PC-9 (cell line): Measurements from ENCODE around the gene B3GNT5. TPM values are rescaled to one million over a fixed set of nuclear protein-coding genes. Genes with fewer than 3 reads are reported as not detected.

Experiments used
- BruUV-seq: library from RNA; stranded (reverse); fragments of 400-500 nt; replicated peaks from 2 replicates; lab custom pipeline; 2021; lab: Mats Ljungman, UMichigan
- CTCF ChIA-PET: fragments of 300-600 bp; sonication (Branson Sonifier 250); formaldehyde crosslinking; loops from one replicate; lab custom pipeline; 2022; ENCODE audit warnings: antibody characterized with exemption; lab: Charles Lee
- POLR2A ChIA-PET: fragments of 300-600 bp; sonication (Branson Sonifier 250); formaldehyde crosslinking; loops from one replicate; lab custom pipeline; 2022; ENCODE audit warnings: antibody characterized with exemption; ENCODE audit not compliant: unreplicated experiment; lab: Charles Lee
- DNase-seq, 2 experiments: peaks; one replicate each; pipeline versions ENCODE4 v3.0.0 to v3.0.0-alpha.2; 2015 to 2022; ENCODE audit warnings: mixed read lengths in 1 of 2
- H2AFZ ChIP-seq: fragments of 200-600 bp; sonication (generic); 2 replicates; pipeline ENCODE4 v1.8.1; 2017; ENCODE audit warnings: antibody characterized with exemption
- H3F3A ChIP-seq: fragments of 200-600 bp; sonication (generic); 2 replicates; pipeline ENCODE4 v1.8.1; 2017; ENCODE audit warnings: antibody characterized with exemption, mild to moderate bottlenecking, low read depth; ENCODE audit not compliant: insufficient read depth
- H3K27ac ChIP-seq: fragments of 200-600 bp; sonication (generic); 2 replicates; pipeline ENCODE4 v1.6.1; 2016; ENCODE audit warnings: mixed run types
- H3K27me3 ChIP-seq: fragments of 200-600 bp; sonication (generic); 2 replicates; pipeline ENCODE4 v1.6.1; 2016; ENCODE audit warnings: low read depth, mixed run types; ENCODE audit not compliant: insufficient read depth
- H3K36me3 ChIP-seq: fragments of 200-600 bp; sonication (generic); 2 replicates; pipeline ENCODE4 v1.6.1; 2016; ENCODE audit warnings: low read depth, mixed run types
- H3K4me1 ChIP-seq: fragments of 200-600 bp; sonication (generic); replicated peaks from 2 replicates; pipeline ENCODE4 v1.6.1; 2016; ENCODE audit warnings: mixed run types; ENCODE audit not compliant: insufficient read depth
- H3K4me2 ChIP-seq: fragments of 200-600 bp; sonication (generic); 2 replicates; pipeline ENCODE4 v1.6.1; 2017; ENCODE audit warnings: mixed run types
- H3K4me3 ChIP-seq: fragments of 200-600 bp; sonication (generic); 2 replicates; pipeline ENCODE4 v1.6.1; 2016; ENCODE audit warnings: mixed run types
- H3K79me2 ChIP-seq: fragments of 200-600 bp; sonication (generic); 2 replicates; pipeline ENCODE4 v1.6.1; 2017; ENCODE audit warnings: low read depth, mixed run types
- H3K9me2 ChIP-seq: fragments of 200-600 bp; sonication (generic); 2 replicates; pipeline ENCODE4 v1.8.1; 2017; ENCODE audit warnings: mild to moderate bottlenecking; ENCODE audit not compliant: insufficient read depth
- H3K9me3 ChIP-seq: fragments of 200-600 bp; sonication (generic); 2 replicates; pipeline ENCODE4 v1.8.1; 2016; ENCODE audit warnings: low read depth; ENCODE audit not compliant: insufficient read depth
- H4K20me1 ChIP-seq: fragments of 200-600 bp; sonication (generic); 2 replicates; pipeline ENCODE4 v1.8.1; 2017; ENCODE audit not compliant: insufficient read depth
- CTCF ChIP-seq: fragments of 200-600 bp; sonication (generic); conservative IDR thresholded peaks from 2 replicates; pipeline ENCODE4 v1.6.1; 2017; ENCODE audit warnings: mixed run types, antibody characterized with exemption, mild to moderate bottlenecking, moderate library complexity
- EZH2 ChIP-seq: fragments of 200-600 bp; sonication (generic); IDR thresholded peaks from 2 replicates; pipeline ENCODE4 v1.8.0; 2017; ENCODE audit warnings: antibody characterized with exemption, low read depth
- intact Hi-C: fragments of 100-400 bp; cut with micrococcal nuclease; formaldehyde crosslinking; loops from one replicate; pipeline ENCODE4 v1.10.0; 2022; ENCODE audit not compliant: unreplicated experiment
- total RNA-seq: library from RNA; stranded (reverse); gene quantifications from 2 replicates; pipeline ENCODE4 v1.2.3, GENCODE V29; 2021

Gene B3GNT5
- total RNA-seq, 1 experiment from 2014 or later: 30.7 TPM

GRCh38 chr3:183303690-183304089, 50.6 kb downstream of the B3GNT5 start:
- Histone ChIP-seq H3K9me2 (no peaks in the 10 kb centered on the region), H3K27me3 (no peaks in the 10 kb centered on the region), H2AFZ (no peak overlapping the region; the same call in 1 of the 2 replicates), H3K4me1 (peaks cover 71% of the 10 kb centered on the region), H3K4me2 (peak overlapping the region; percentile 44), H3K4me3 (no peak overlapping the region), H4K20me1 (no peaks in the 10 kb centered on the region), H3K27ac (peak overlapping the region; percentile 68), H3K9me3 (no peaks in the 10 kb centered on the region), H3F3A (peaks cover 36% of the 10 kb centered on the region), H3K79me2 (no peaks in the 10 kb centered on the region), H3K36me3 (no peaks in the 10 kb centered on the region)
- POLR2A ChIA-PET: interaction anchor here (0.6 kb wide), 1 partner anchor 13 kb away, joined by 7 read pairs; no protein-coding TSS in a partner anchor
- peak in 1 of 2 experiments; percentile 55 for DNase-seq
- CTCF ChIA-PET: interaction anchor here (0.6 to 0.7 kb wide), 3 partner anchors 13 to 226 kb away, joined by 3 to 4 read pairs (median 3); partner anchors contain the start of gene LAMP3
- TF ChIP-seq EZH2 (no peak), CTCF (no peak)
- intact Hi-C loops: no loop called here
- BruUV-seq: no TSS peak

GRCh38 chr3:183306798-183307671, 54.0 kb downstream of the B3GNT5 start:
- H2AFZ ChIP-seq: peak overlapping the region; percentile 68
- peak overlapping the region; percentile 94 for H3K27ac ChIP-seq
- H3K4me2 ChIP-seq: peak overlapping the region; percentile 74
- H3K27me3 ChIP-seq: no peaks in the 10 kb centered on the region
- H3K36me3 ChIP-seq: no peaks in the 10 kb centered on the region
- H3F3A ChIP-seq: peaks cover 39% of the 10 kb centered on the region
- no peaks in the 10 kb centered on the region for H3K9me3 ChIP-seq
- CTCF ChIA-PET: interaction anchor here (0.6 to 1.3 kb wide), 4 partner anchors 41 to 122 kb away, joined by 3 to 4 read pairs (median 4); no protein-coding TSS in a partner anchor
- POLR2A ChIA-PET: interaction anchor here (0.6 to 1.3 kb wide), 6 partner anchors 12 to 569 kb away, joined by 3 to 16 read pairs (median 4); no protein-coding TSS in a partner anchor
- no peaks in the 10 kb centered on the region for H3K9me2 ChIP-seq
- peak; percentile 86 to 99 for DNase-seq
- H3K4me3 ChIP-seq: peak overlapping the region; percentile 43
- TSS peak; percentile 96 for BruUV-seq
- H4K20me1 ChIP-seq: no peaks in the 10 kb centered on the region
- no peak for TF ChIP-seq CTCF
- TF ChIP-seq EZH2: no peak
- peaks cover 67% of the 10 kb centered on the region for H3K4me1 ChIP-seq
- intact Hi-C loops: loop anchor here (1.0 kb wide), 8 partner anchors 8 to 123 kb away; partner anchors contain the start of gene B3GNT5
- no peaks in the 10 kb centered on the region for H3K79me2 ChIP-seq

- no TSS peak for BruUV-seq
- TF ChIP-seq CTCF: no peak
- Histone ChIP-seq H3K27me3 (no peaks in the 10 kb centered on the region), H3K4me3 (peak overlapping the region; percentile 43; the same call in 1 of the 2 replicates), H3F3A (peaks cover 39% of the 10 kb centered on the region), H2AFZ (no peak overlapping the region), H3K9me2 (no peaks in the 10 kb centered on the region), H3K9me3 (no peaks in the 10 kb centered on the region), H3K36me3 (no peaks in the 10 kb centered on the region), H4K20me1 (no peaks in the 10 kb centered on the region), H3K4me2 (peak overlapping the region; percentile 74), H3K27ac (peak overlapping the region; percentile 94), H3K79me2 (no peaks in the 10 kb centered on the region), H3K4me1 (peaks cover 69% of the 10 kb centered on the region)
- DNase-seq: no peak
- POLR2A ChIA-PET: interaction anchor here (0.6 to 1.3 kb wide), 5 partner anchors 12 to 570 kb away, joined by 3 to 16 read pairs (median 4); no protein-coding TSS in a partner anchor
- intact Hi-C loops: loop anchor here (1.0 kb wide), 8 partner anchors 8 to 123 kb away; partner anchors contain the start of gene B3GNT5
- CTCF ChIA-PET: interaction anchor here (1.0 to 1.3 kb wide), 2 partner anchors 42 to 123 kb away, joined by 3 read pairs; no protein-coding TSS in a partner anchor
These were observed 54.7 kb downstream of the B3GNT5 start for GRCh38 chr3:183307749-183308148.
